Astrocyte (in vitro differentiated cells and primary cell): Measurements from ENCODE around the gene MAP6D1. TPM values are rescaled to one million over a fixed set of nuclear protein-coding genes. Genes with fewer than 3 reads are reported as not detected.
A peak's percentile ranks its signal among the peaks of the same experiment; 100 is the strongest.

Experiments
- DNase-seq: peaks from one replicate; pipeline ENCODE4 v3.0.0-alpha.2; 2010; ENCODE audit warnings: low read depth
- FAIRE-seq: peaks from 2 replicates; lab custom pipeline; 2011; peaks lifted over from hg19 to GRCh38; lab: Jason Lieb, UNC
- H2AFZ ChIP-seq: 2 replicates; pipeline ENCODE4 v1.6.0; 2012; ENCODE audit warnings: low read depth, low read length, inconsistent platforms
- H3K27ac ChIP-seq: 2 replicates; pipeline ENCODE4 v1.5.1; 2011; ENCODE audit warnings: low read depth, low read length, inconsistent platforms
- H3K27me3 ChIP-seq: 2 replicates; pipeline ENCODE4 v1.6.0; 2011; ENCODE audit warnings: low read length, inconsistent platforms; ENCODE audit not compliant: insufficient read depth
- H3K36me3 ChIP-seq: 2 replicates; pipeline ENCODE4 v1.5.1; 2011; ENCODE audit warnings: low read length, inconsistent platforms; ENCODE audit not compliant: insufficient read depth
- H3K4me1 ChIP-seq: 2 replicates; pipeline ENCODE4 v1.5.1; 2011; ENCODE audit warnings: low read length, inconsistent platforms; ENCODE audit not compliant: insufficient read depth
- H3K4me2 ChIP-seq: 2 replicates; pipeline ENCODE4 v1.6.0; 2012; ENCODE audit warnings: low read length, inconsistent platforms
- H3K4me3 ChIP-seq: 2 replicates; pipeline ENCODE4 v1.5.1; 2011; ENCODE audit warnings: low read depth, mild to moderate bottlenecking, low read length, inconsistent platforms; ENCODE audit not compliant: insufficient read depth
- H3K79me2 ChIP-seq: 2 replicates; pipeline ENCODE4 v1.6.0; 2012; ENCODE audit warnings: mild to moderate bottlenecking, low read length, inconsistent platforms; ENCODE audit not compliant: insufficient read depth
- H3K9ac ChIP-seq: 2 replicates; pipeline ENCODE4 v1.6.0; 2012; ENCODE audit warnings: mild to moderate bottlenecking, low read length, inconsistent platforms
- H3K9me3 ChIP-seq: 2 replicates; pipeline ENCODE4 v1.5.1; 2012; ENCODE audit warnings: low read depth, mild to moderate bottlenecking, low read length, inconsistent platforms; ENCODE audit not compliant: insufficient read depth
- H4K20me1 ChIP-seq: 2 replicates; pipeline ENCODE4 v1.6.0; 2012; ENCODE audit warnings: low read length, inconsistent platforms; ENCODE audit not compliant: insufficient read depth
- H3K27ac Mint-ChIP-seq: one replicate; pipeline ENCODE4 v1.8.0; 2021; ENCODE audit warnings: mild to moderate bottlenecking, mixed read lengths; ENCODE audit not compliant: unreplicated experiment
- H3K27me3 Mint-ChIP-seq: one replicate; pipeline ENCODE4 v1.8.0; 2021; ENCODE audit warnings: low read depth, mixed read lengths; ENCODE audit not compliant: unreplicated experiment
- H3K36me3 Mint-ChIP-seq: one replicate; pipeline ENCODE4 v1.8.0; 2021; ENCODE audit warnings: low read depth, mixed read lengths; ENCODE audit not compliant: unreplicated experiment
- H3K4me1 Mint-ChIP-seq: one replicate; pipeline ENCODE4 v1.8.0; 2021; ENCODE audit warnings: low read depth, mixed read lengths; ENCODE audit not compliant: unreplicated experiment
- H3K4me3 Mint-ChIP-seq: one replicate; pipeline ENCODE4 v1.8.0; 2021; ENCODE audit warnings: mild to moderate bottlenecking, moderate library complexity, mixed read lengths; ENCODE audit not compliant: unreplicated experiment
- H3K9me3 Mint-ChIP-seq: one replicate; pipeline ENCODE4 v1.8.0; 2021; ENCODE audit warnings: mild to moderate bottlenecking, mixed read lengths; ENCODE audit not compliant: unreplicated experiment
- CTCF ChIP-seq: IDR thresholded peaks from 2 replicates; pipeline ENCODE4 v1.5.1; 2011; ENCODE audit warnings: low read depth, mild to moderate bottlenecking, inconsistent platforms, low read length, moderate library complexity; ENCODE audit not compliant: insufficient read depth
- EZH2 ChIP-seq: IDR thresholded peaks from 2 replicates; pipeline ENCODE4 v1.6.1; 2012; ENCODE audit warnings: mild to moderate bottlenecking, low read length, inconsistent platforms; ENCODE audit not compliant: insufficient read depth
- total RNA-seq: library from RNA; stranded (reverse); gene quantifications from 2 replicates; pipeline ENCODE4 v1.2.1, GENCODE V29; 2021

Gene MAP6D1
- total RNA-seq, 1 donor from 2014 or later: 4.6 TPM

GRCh38 chr3:183844606-183845005 is 19.2 kb upstream of the MAP6D1 start:
- H3K9me3 Mint-ChIP-seq: no peaks in the 10 kb centered on the region
- Histone ChIP-seq H3K9me3 (no peaks in the 10 kb centered on the region), H3K27me3 (no peaks in the 10 kb centered on the region), H3K4me2 (peak overlapping the region; percentile 2), H3K4me3 (no peak overlapping the region), H3K79me2 (no peaks in the 10 kb centered on the region), H4K20me1 (peaks cover 10% of the 10 kb centered on the region), H2AFZ (no peak overlapping the region), H3K4me1 (peaks cover 17% of the 10 kb centered on the region), H3K27ac (peak overlapping the region; percentile 65), H3K9ac (no peak overlapping the region), H3K36me3 (peaks cover 30% of the 10 kb centered on the region)
- peaks cover 9% of the 10 kb centered on the region for H3K36me3 Mint-ChIP-seq
- no peaks in the 10 kb centered on the region for H3K27me3 Mint-ChIP-seq
- FAIRE-seq (peak; percentile 73), DNase-seq (peak; percentile 81)
- TF ChIP-seq CTCF (no peak), EZH2 (no peak)
- H3K4me3 Mint-ChIP-seq: no peak overlapping the region
- peak overlapping the region; percentile 80 for H3K27ac Mint-ChIP-seq
- H3K4me1 Mint-ChIP-seq: peaks cover 21% of the 10 kb centered on the region

- Histone ChIP-seq H3K79me2 (no peaks in the 10 kb centered on the region), H4K20me1 (no peaks in the 10 kb centered on the region), H3K4me3 (no peak overlapping the region), H3K27ac (no peak overlapping the region), H3K9ac (no peak overlapping the region), H2AFZ (no peak overlapping the region), H3K4me2 (no peak overlapping the region), H3K9me3 (no peaks in the 10 kb centered on the region), H3K27me3 (no peaks in the 10 kb centered on the region), H3K4me1 (peaks cover 6% of the 10 kb centered on the region), H3K36me3 (peaks cover 25% of the 10 kb centered on the region)
- Mint-ChIP-seq H3K9me3 (no peaks in the 10 kb centered on the region), H3K4me1 (peaks cover 2% of the 10 kb centered on the region), H3K4me3 (no peak overlapping the region), H3K27me3 (no peaks in the 10 kb centered on the region), H3K36me3 (peaks cover 6% of the 10 kb centered on the region), H3K27ac (no peak overlapping the region)
- no peak for TF ChIP-seq EZH2
- TF ChIP-seq CTCF: no peak
- DNase-seq: no peak
- no peak for FAIRE-seq
Measured at GRCh38 chr3:183839751-183840150, 14.4 kb upstream of the MAP6D1 start.

GRCh38 chr3:183837894-183838293 is 12.5 kb upstream of the MAP6D1 start:
- H3K4me3 Mint-ChIP-seq: no peak overlapping the region
- no peak for FAIRE-seq

More at GRCh38 chr3:183837894-183838293, 12.5 kb upstream of the MAP6D1 start:
- H3K27me3 Mint-ChIP-seq: no peaks in the 10 kb centered on the region
- Histone ChIP-seq H3K4me3 (no peak overlapping the region), H3K36me3 (peaks cover 26% of the 10 kb centered on the region), H3K9me3 (no peaks in the 10 kb centered on the region), H3K9ac (no peak overlapping the region), H3K4me1 (no peaks in the 10 kb centered on the region), H4K20me1 (peaks cover 3% of the 10 kb centered on the region), H3K27ac (no peak overlapping the region), H3K79me2 (no peaks in the 10 kb centered on the region), H2AFZ (no peak overlapping the region), H3K27me3 (no peaks in the 10 kb centered on the region), H3K4me2 (no peak overlapping the region)
- no peak overlapping the region for H3K27ac Mint-ChIP-seq
- no peak for TF ChIP-seq EZH2
- no peak for TF ChIP-seq CTCF
- DNase-seq: no peak
- no peaks in the 10 kb centered on the region for H3K9me3 Mint-ChIP-seq
- H3K4me1 Mint-ChIP-seq: no peaks in the 10 kb centered on the region
- peaks cover 7% of the 10 kb centered on the region for H3K36me3 Mint-ChIP-seq
